K562 (cell line): ENCODE measurements around the gene HOXA13. TPM values are rescaled to one million over a fixed set of nuclear protein-coding genes. Genes with fewer than 3 reads are reported as not detected.

Source experiments
- ATAC-seq: fragments of 200-7000 bp; cut with Tn5 transposase; 3 replicates; pipeline ENCODE4 v1.9.1; 2020; ENCODE audit warnings: moderate library complexity
- BruUV-seq: library from RNA; stranded (reverse); fragments of 400-500 nt; replicated peaks from 2 replicates; lab custom pipeline; 2021; lab: Mats Ljungman, UMichigan
- CTCF ChIA-PET: fragments of 300-600 bp; formaldehyde crosslinking; extraction: SDS; loops from one replicate; lab custom pipeline; 2021; ENCODE audit warnings: low intra/inter-chr PET ratio; lab: Yijun Ruan, JAX
- POLR2A ChIA-PET: fragments of 300-600, 350-650 bp; sonication (Branson Sonifier 250); formaldehyde crosslinking; extraction: SDS; loops from one replicate; lab custom pipeline; 2021; ENCODE audit warnings: antibody characterized with exemption, inconsistent platforms; lab: Yijun Ruan, JAX
- DNase-seq, 4 experiments: peaks; one replicate each; pipeline versions ENCODE4 v3.0.0 to v3.0.0-alpha.2; 2011 to 2018; ENCODE audit warnings: low spot score in 3 of 4, mixed read lengths in 3 of 4; ENCODE audit errors: extremely low read depth in 1 of 4
- FAIRE-seq: peaks from 2 replicates; lab custom pipeline; 2011; peaks lifted over from hg19 to GRCh38; lab: Jason Lieb, UNC
- H2AFZ ChIP-seq: 2 replicates; pipeline ENCODE4 v1.6.0; 2011; ENCODE audit warnings: low read depth, low read length, control low read depth, inconsistent platforms
- H3K27ac ChIP-seq: fragments of 200-600 bp; 3 replicates; pipeline ENCODE4 v1.8.0; 2011; ENCODE audit warnings: low read depth, mild to moderate bottlenecking, control low read depth, inconsistent platforms, low read length, moderate library complexity, mixed read lengths; ENCODE audit errors: extremely low read depth
- H3K27me3 ChIP-seq, 2 experiments: fragments of 300-600 bp in 1 of 2; 2 replicates in 1 of 2; 3 replicates in 1 of 2; pipeline versions ENCODE4 v1.6.0 to v1.8.0; 2011; ENCODE audit warnings: inconsistent platforms in 2 of 2, low read length in 2 of 2, mild to moderate bottlenecking in 1 of 2, mixed read lengths in 1 of 2, moderate library complexity in 1 of 2; ENCODE audit not compliant: control insufficient read depth in 2 of 2, insufficient read depth in 2 of 2
- H3K36me3 ChIP-seq: fragments of 300-600 bp; 3 replicates; pipeline ENCODE4 v1.8.0; 2011; ENCODE audit warnings: mild to moderate bottlenecking, low read length, inconsistent platforms; ENCODE audit not compliant: control insufficient read depth, insufficient read depth
- H3K4me1 ChIP-seq, 2 experiments: fragments of 200-600 bp in 1 of 2; replicated peaks in 1 of 2; 2 replicates in 1 of 2; 3 replicates in 1 of 2; pipeline versions ENCODE4 v1.5.1 to v1.8.0; 2011; ENCODE audit warnings: inconsistent platforms in 2 of 2, low read length in 2 of 2, mild to moderate bottlenecking in 1 of 2, mixed read lengths in 1 of 2, moderate library complexity in 1 of 2; ENCODE audit not compliant: control insufficient read depth in 2 of 2, insufficient read depth in 2 of 2
- H3K4me2 ChIP-seq: 2 replicates; pipeline ENCODE4 v1.6.1; 2011; ENCODE audit warnings: low read length, control low read depth, inconsistent platforms, mixed read lengths; ENCODE audit not compliant: insufficient read depth
- H3K4me3 ChIP-seq: fragments of 200-600 bp; sonication (generic), shearing (Covaris generic); 2 replicates; pipeline ENCODE4 v1.5.1; 2016; ENCODE audit warnings: control low read depth, inconsistent platforms
- H3K79me2 ChIP-seq: fragments of 200-600 bp; 3 replicates; pipeline ENCODE4 v1.8.0; 2011; ENCODE audit warnings: low read length, inconsistent platforms; ENCODE audit not compliant: control insufficient read depth, insufficient read depth
- H3K9ac ChIP-seq, 2 experiments: 2 replicates each; pipeline versions ENCODE4 v1.6.0 to v1.6.1; 2011; ENCODE audit warnings: low read depth in 2 of 2, low read length in 2 of 2, control low read depth in 1 of 2, inconsistent platforms in 1 of 2, mild to moderate bottlenecking in 1 of 2, mixed read lengths in 1 of 2; ENCODE audit not compliant: insufficient read depth in 1 of 2
- H3K9me1 ChIP-seq: one replicate; pipeline ENCODE4 v1.6.0; 2011; ENCODE audit warnings: inconsistent platforms, mild to moderate bottlenecking, low read length, moderate library complexity; ENCODE audit not compliant: control insufficient read depth, insufficient read depth
- H3K9me3 ChIP-seq: replicated peaks from 2 replicates; pipeline ENCODE4 v1.5.1; 2011; ENCODE audit warnings: low read depth, low read length, inconsistent platforms; ENCODE audit not compliant: control insufficient read depth, insufficient read depth
- H4K20me1 ChIP-seq: replicated peaks from 2 replicates; pipeline ENCODE4 v1.6.1; 2011; ENCODE audit warnings: low read length, inconsistent platforms, mixed read lengths; ENCODE audit not compliant: control insufficient read depth, insufficient read depth
- GTF2A2 ChIP-seq: IDR thresholded peaks from 2 replicates; pipeline ENCODE4 v1.6.1; 2016; ENCODE audit warnings: mild to moderate bottlenecking, missing genetic modification characterization, missing compliant biosample characterization
- WGBS: fragments of 100-300 bp; shearing (Covaris generic); methylation state at CpG from one replicate; pipeline ENCODE4 v1.1.6; 2016; ENCODE audit warnings: low coverage, mixed read lengths; ENCODE audit not compliant: insufficient coverage; ENCODE audit errors: missing lambda C conversion rate; 5-methylcytosine and 5-hydroxymethylcytosine counted together
- in situ Hi-C: fragments of 300-500 bp; cut with MboI; formaldehyde crosslinking; loops from 4 replicates; pipeline ENCODE4 v1.15.0; 2018; ENCODE audit warnings: inconsistent platforms, mixed read lengths
- intact Hi-C: fragments of 100-400 bp; cut with micrococcal nuclease; formaldehyde crosslinking; loops from 2 replicates; pipeline ENCODE4 v1.14.2; 2022
- polyA plus RNA-seq, 8 experiments: library from polyadenylated mRNA; depleted of rRNA in 4 of 8; stranded (reverse) in 5 of 8; unstranded in 3 of 8; fragments of >200 nt; fragmentation: Nextera tagmentation in 2 of 8; fragmentation: Illumina TruSeq in 1 of 8; extraction: Ambion mirVana in 2 of 8; extraction: Trizol in 1 of 8; gene quantifications; 2 replicates each; pipeline versions ENCODE4 v1.2.1 to v1.2.3, GENCODE V29; 2011 to 2014; ENCODE audit warnings: inconsistent platforms in 1 of 8, missing spikeins in 1 of 8
- total RNA-seq, 7 experiments: library from RNA; depleted of rRNA in 6 of 7; stranded (reverse); fragments of >200 nt in 6 of 7; fragmentation: Illumina TruSeq in 2 of 7; extraction: Trizol in 2 of 7; gene quantifications; 2 replicates each; pipeline versions ENCODE4 v1.2.1 to v1.2.3, GENCODE V29; 2011 to 2021; ENCODE audit warnings: low replicate concordance in 1 of 7
- TF ChIP-seq, protein P1 (sequence below): fragments of 450-650 bp; formaldehyde crosslinking; IDR thresholded peaks from 2 replicates; pipeline ENCODE4 v1.4.0; 2020; ENCODE audit warnings: mild to moderate bottlenecking
- TF ChIP-seq, protein P2 (sequence below), 2 experiments: fragments of 450-650 bp in 1 of 2; sonication (generic) in 1 of 2; formaldehyde crosslinking in 1 of 2; IDR thresholded peaks in 1 of 2; conservative IDR thresholded peaks in 1 of 2; 2 replicates each; pipeline versions ENCODE4 v1.6.1 to v1.8.1; 2016 to 2023; ENCODE audit warnings: mild to moderate bottlenecking in 2 of 2, moderate library complexity in 2 of 2, inconsistent platforms in 1 of 2, missing genetic modification reagents in 1 of 2
- TF ChIP-seq, protein P3 (sequence below): sonication (generic); formaldehyde crosslinking; IDR thresholded peaks from 2 replicates; pipeline ENCODE4 v1.5.0; 2020; ENCODE audit warnings: missing genetic modification reagents
- TF ChIP-seq, protein P4 (sequence below): fragments of 450-650 bp; IDR thresholded peaks from 2 replicates; pipeline ENCODE4 v1.6.1; 2016; ENCODE audit warnings: missing biosample characterization, missing genetic modification characterization

HOXA13 gene
- total and polyA plus RNA-seq, 9 of the 15 experiments (the other 6 are each of a cell fraction or from before 2014, with no cell fraction given): not detected

DNA sequence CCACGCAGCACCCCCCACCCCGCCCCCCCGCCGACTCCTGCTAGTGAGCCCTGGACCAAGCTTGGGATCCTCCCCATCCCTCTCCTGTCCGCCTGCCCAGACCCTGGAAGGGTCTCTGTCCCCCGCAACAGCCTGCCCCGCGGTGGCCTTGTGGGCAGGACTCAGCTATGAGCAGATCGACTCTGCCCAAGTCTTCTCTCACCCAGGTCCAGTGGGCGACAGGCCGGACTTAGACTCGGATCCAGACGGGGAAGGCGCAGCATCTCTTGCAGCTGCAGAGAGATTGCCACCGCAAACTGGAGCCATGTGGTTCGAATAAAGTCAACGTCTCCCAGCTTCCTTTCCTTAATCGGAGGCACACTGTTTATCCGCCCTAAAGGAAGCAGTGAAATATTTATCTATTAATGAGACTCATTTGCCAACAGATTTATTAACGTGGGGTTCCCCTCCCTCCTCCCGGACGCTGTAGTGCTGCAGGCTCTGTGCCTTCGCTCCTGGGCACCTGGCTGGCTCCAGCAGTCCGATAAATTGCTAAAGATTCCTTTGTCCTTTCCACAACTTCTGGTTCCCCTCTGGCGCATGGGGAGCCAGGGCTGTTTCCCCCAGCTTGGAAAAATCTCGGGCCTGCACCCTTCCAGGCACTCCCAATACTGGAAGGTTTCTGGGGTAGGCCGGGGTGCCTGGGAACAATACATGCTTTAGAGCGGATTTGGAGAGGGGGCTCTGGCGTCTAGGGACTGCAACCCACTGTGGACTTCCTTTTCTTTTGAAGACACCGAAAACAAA lies 42.8 kb downstream of the HOXA13 start (continued):
- TF ChIP-seq, protein P1, sequence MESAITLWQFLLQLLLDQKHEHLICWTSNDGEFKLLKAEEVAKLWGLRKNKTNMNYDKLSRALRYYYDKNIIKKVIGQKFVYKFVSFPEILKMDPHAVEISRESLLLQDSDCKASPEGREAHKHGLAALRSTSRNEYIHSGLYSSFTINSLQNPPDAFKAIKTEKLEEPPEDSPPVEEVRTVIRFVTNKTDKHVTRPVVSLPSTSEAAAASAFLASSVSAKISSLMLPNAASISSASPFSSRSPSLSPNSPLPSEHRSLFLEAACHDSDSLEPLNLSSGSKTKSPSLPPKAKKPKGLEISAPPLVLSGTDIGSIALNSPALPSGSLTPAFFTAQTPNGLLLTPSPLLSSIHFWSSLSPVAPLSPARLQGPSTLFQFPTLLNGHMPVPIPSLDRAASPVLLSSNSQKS (CRISPR knock-in tag): no peak
- TF ChIP-seq, protein P2, sequence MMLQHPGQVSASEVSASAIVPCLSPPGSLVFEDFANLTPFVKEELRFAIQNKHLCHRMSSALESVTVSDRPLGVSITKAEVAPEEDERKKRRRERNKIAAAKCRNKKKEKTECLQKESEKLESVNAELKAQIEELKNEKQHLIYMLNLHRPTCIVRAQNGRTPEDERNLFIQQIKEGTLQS (IDR thresholded peaks at IDR 0.05): no peak
- TF ChIP-seq, protein P2 (CRISPR knock-in tag; conservative IDR thresholded peaks at IDR 0.05): no peak

DNA sequence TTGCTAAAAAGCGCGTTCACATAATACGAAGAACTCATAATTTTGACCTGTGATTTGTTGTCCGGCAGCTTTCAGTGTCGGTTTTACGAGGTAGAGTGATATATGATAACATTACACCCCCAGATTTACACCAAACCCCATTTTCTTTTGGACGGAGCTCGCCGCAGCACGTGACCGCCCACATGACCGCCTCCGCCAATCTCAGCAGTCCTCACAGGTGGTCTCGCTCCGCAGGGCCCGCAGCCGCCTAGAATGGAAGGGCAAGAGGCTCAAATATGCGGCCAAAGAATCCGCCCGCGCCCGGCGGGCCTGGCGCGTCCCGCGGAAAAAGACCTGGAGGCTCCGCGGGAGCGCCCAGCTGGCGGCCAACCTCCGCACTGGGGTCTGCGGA lies 43.4 kb downstream of the HOXA13 start, which contains the start of gene HOXA7:
TSS of gene HOXA7 (minus strand) at position 168 of the 391 bp plus-strand sequence. CDS start at position 38, 130 bp downstream.
- DNase-seq: no peak

More for the DNA sequence above, 43.4 kb downstream of the HOXA13 start, which contains the start of gene HOXA7:
- FAIRE-seq (no peak), ATAC-seq (no peak)
- no peak for TF ChIP-seq GTF2A2 (tag)
- TF ChIP-seq, protein P3, sequence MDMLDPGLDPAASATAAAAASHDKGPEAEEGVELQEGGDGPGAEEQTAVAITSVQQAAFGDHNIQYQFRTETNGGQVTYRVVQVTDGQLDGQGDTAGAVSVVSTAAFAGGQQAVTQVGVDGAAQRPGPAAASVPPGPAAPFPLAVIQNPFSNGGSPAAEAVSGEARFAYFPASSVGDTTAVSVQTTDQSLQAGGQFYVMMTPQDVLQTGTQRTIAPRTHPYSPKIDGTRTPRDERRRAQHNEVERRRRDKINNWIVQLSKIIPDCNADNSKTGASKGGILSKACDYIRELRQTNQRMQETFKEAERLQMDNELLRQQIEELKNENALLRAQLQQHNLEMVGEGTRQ (CRISPR knock-in tag): peak; percentile 6; the same call in 1 of the 2 replicates
- TF ChIP-seq, protein P4, sequence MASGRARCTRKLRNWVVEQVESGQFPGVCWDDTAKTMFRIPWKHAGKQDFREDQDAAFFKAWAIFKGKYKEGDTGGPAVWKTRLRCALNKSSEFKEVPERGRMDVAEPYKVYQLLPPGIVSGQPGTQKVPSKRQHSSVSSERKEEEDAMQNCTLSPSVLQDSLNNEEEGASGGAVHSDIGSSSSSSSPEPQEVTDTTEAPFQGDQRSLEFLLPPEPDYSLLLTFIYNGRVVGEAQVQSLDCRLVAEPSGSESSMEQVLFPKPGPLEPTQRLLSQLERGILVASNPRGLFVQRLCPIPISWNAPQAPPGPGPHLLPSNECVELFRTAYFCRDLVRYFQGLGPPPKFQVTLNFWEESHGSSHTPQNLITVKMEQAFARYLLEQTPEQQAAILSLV: no peak
- POLR2A ChIA-PET: interaction anchor here (0.6 kb wide), 1 partner anchor 509 kb away, joined by 4 read pairs; no protein-coding TSS in a partner anchor
- no peak within 1 kb of the TSS for H2AFZ ChIP-seq
- H3K27me3 ChIP-seq: peaks cover 21 to 84% of the 10 kb centered on the region in 2 experiments; a peak in 4 of 5 replicates
- peaks cover 0 to 16% of the 10 kb centered on the region in 2 experiments; a peak in 2 of 5 replicates for H3K4me1 ChIP-seq
- intact Hi-C loops: no loop called here
- no peaks in the 10 kb centered on the region for H4K20me1 ChIP-seq
- H3K9ac ChIP-seq: no peak within 1 kb of the TSS
- H3K4me2 ChIP-seq: no peak within 1 kb of the TSS
- H3K27ac ChIP-seq: no peak within 1 kb of the TSS
- no peaks in the 10 kb centered on the region for H3K36me3 ChIP-seq
- H3K79me2 ChIP-seq: no peaks in the 10 kb centered on the region
- no TSS peak for BruUV-seq
- no peaks in the 10 kb centered on the region for H3K9me3 ChIP-seq
- in situ Hi-C loops: loop anchor here (25.0 kb wide), 3 partner anchors 644 to 1269 kb away; no protein-coding TSS in a partner anchor
- H3K9me1 ChIP-seq: no peaks in the 10 kb centered on the region
- H3K4me3 ChIP-seq: no peak within 1 kb of the TSS
- CTCF ChIA-PET: interaction anchor here (0.6 kb wide), 1 partner anchor 462 kb away, joined by 3 read pairs; no protein-coding TSS in a partner anchor
- WGBS: 25% methylated on average over 17 of the region's 33 CpGs
